ENCODE data around the gene TMTC1.

GRCh38 chr12:29710104-29710503 is 73.6 kb downstream of the TMTC1 start:
- TF ChIP-seq GABPA (IDR thresholded peaks at IDR 0.05; ENCODE audit: low read depth) (no peak), CTCF (IDR thresholded peaks at IDR 0.05) (no peak), TAF1 (IDR thresholded peaks at IDR 0.05; ENCODE audit: borderline replicate concordance, low read depth, low read length) (no peak), SMC3 (IDR thresholded peaks at IDR 0.05; ENCODE audit: low read depth, low read length) (no peak), RAD21 (IDR thresholded peaks at IDR 0.05; ENCODE audit: low read length) (peak; percentile 23; the same call in 1 of the 2 replicates), YY1 (IDR thresholded peaks at IDR 0.05; ENCODE audit: low read depth) (no peak)
- TF ChIP-seq, protein P1, sequence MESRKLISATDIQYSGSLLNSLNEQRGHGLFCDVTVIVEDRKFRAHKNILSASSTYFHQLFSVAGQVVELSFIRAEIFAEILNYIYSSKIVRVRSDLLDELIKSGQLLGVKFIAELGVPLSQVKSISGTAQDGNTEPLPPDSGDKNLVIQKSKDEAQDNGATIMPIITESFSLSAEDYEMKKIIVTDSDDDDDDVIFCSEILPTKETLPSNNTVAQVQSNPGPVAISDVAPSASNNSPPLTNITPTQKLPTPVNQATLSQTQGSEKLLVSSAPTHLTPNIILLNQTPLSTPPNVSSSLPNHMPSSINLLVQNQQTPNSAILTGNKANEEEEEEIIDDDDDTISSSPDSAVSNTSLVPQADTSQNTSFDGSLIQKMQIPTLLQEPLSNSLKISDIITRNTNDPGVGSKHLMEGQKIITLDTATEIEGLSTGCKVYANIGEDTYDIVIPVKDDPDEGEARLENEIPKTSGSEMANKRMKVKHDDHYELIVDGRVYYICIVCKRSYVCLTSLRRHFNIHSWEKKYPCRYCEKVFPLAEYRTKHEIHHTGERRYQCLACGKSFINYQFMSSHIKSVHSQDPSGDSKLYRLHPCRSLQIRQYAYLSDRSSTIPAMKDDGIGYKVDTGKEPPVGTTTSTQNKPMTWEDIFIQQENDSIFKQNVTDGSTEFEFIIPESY (IDR thresholded peaks at IDR 0.05; ENCODE audit: borderline replicate concordance, low read depth) = no peak
